ENCODE results near the gene DHRS2. TPM values are rescaled to one million over a fixed set of nuclear protein-coding genes. Genes with fewer than 3 reads are reported as not detected.

DHRS2 gene
- polyA plus RNA-seq, 3 donors from 2014 or later, result 0.28 to 0.58 TPM; not detected in 1

DNA sequence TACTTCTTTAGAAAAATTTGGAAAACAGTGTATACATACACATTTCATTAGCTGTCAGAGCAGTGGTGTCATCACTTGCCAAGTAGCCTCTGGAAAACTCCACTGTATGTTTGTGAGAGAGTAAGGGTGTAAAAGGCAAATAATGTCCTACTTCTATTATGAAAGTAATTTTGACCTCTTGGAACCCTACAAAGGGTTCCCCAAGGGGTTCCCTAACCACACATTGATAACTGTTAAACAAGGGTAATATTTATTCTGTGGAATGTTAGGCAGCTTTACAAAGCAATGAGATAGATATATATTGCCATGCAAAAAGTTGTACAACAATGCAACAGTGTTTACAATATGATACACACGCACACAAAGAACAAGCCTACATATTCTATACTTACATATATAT, 18.6 kb upstream of the DHRS2 start:
- H3K4me3 Mint-ChIP-seq, result no peak overlapping the region
- no peaks in the 10 kb centered on the region for H3K9me3 Mint-ChIP-seq
- H3K4me1 Mint-ChIP-seq, result no peaks in the 10 kb centered on the region
- no peak overlapping the region for H3K27ac Mint-ChIP-seq
- peaks cover 2 to 4% (median 2%) of the 10 kb centered on the region in 3 donors for H3K27me3 Mint-ChIP-seq (ENCODE audit: low read depth in 3 of 3)
- no peak for DNase-seq
- no peaks in the 10 kb centered on the region for H3K36me3 Mint-ChIP-seq

DNA sequence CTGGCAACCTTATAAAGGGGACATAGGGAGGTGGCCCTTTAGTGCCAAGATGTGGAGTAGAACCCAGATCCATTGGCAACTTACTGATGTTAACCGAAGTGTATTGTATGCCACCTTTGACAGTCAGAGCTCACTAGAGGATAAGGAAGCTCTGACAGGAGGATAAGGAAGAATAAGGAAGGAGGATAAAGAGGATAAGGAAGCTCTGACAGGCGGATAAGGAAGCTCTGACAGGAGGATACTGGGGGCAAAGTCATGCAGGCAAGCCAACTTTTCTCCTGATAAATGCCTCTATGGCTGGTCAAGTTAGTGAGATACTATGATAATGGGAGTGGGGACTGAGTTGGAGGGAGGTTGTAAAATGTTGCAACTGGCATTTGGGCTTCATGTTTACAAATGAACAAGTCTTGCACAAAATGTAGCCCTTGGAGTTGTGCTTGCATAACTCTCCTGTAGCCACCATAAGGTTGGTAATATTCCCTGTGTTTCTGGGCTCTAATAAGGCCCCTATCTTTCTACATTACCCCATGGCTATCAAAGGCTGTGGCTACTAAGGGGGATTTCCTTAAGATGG, 17.7 kb upstream of the DHRS2 start:
- no peak overlapping the region for H3K4me3 Mint-ChIP-seq

DNA sequence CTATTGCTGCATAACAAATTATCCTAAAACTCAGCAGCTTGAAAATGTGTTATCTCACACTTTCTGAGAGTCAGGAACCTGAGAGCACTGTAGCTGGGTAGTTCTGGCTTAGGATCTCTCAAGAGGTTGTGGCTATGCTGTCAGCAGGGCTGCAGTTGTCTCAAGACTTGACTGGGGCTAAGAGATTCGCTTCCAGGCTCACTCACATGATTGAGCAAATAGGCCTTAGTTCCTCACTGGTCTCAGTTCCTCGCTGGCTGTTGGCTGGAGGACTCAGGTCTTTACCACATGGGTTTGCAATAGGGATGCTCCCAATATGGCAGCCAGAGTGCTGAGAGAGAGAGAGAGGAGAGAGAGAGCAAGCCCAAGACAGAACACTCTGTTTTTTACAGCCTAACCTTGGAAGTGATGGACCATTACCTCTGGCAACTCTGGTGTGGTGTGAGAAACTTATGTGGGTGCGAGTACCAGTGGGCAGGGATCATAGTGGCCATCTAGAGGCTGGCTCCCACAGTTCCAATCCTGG, 15.9 kb upstream of the DHRS2 start:
- H3K27me3 Mint-ChIP-seq (ENCODE audit: low read depth in 3 of 3), result peaks cover 0 to 2% (median 2%) of the 10 kb centered on the region in 3 donors
- peaks cover 3 to 10% (median 5%) of the 10 kb centered on the region in 6 donors for H3K9me3 Mint-ChIP-seq
- no peaks in the 10 kb centered on the region for H3K4me1 Mint-ChIP-seq
- H3K4me3 Mint-ChIP-seq, result no peak overlapping the region
- peaks cover 0 to 6% (median 0%) of the 10 kb centered on the region in 3 donors for H3K36me3 Mint-ChIP-seq
- no peak for DNase-seq
- no peak overlapping the region for H3K27ac Mint-ChIP-seq

More for the DNA sequence above, 17.7 kb upstream of the DHRS2 start:
- Mint-ChIP-seq H3K27ac (no peak overlapping the region), H3K4me1 (no peaks in the 10 kb centered on the region), H3K9me3 (no peaks in the 10 kb centered on the region), H3K27me3 (ENCODE audit: low read depth in 3 of 3) (peaks cover 2 to 4% (median 2%) of the 10 kb centered on the region in 3 donors), H3K36me3 (no peaks in the 10 kb centered on the region)
- no peak for DNase-seq

DNA sequence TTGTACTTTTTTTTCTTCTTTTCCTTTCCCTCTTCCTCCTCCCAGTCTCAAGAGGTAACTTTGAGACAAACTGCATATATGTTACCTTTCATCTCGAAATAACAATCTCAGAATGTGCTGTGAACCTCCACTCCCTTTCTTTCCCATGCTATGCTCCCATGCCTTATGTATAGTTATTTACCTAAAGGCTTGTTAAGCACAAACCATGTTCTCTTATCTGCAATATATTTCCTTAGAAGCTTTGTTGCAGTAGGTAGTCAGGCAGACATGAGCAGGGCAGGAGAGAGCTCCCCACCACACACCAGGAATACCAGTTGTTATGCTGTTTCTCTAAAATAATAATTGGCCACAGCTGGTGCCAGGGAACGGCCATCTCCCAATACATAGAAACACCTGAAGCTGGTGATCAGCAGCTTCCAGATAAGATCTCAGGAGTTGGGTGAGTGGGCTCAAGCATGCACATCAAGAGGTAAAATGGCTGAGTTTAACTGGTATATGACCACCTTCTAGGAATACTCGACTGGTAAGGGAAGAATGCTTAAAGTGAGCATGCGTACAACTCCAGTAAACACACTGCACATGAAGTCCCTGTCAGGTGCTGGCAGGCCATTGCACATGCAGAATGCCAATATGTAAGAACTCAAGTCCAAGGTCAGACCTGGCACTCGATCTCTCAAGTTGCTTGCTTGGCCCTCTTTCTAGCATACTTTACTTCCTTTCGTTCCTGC, 14.8 kb upstream of the DHRS2 start:
- DNase-seq, result no peak
- H3K36me3 Mint-ChIP-seq, result peaks cover 0 to 6% (median 0%) of the 10 kb centered on the region in 3 donors
- peaks cover 3 to 10% (median 5%) of the 10 kb centered on the region in 6 donors for H3K9me3 Mint-ChIP-seq
- H3K4me3 Mint-ChIP-seq, result no peak overlapping the region
- peaks cover 0 to 2% (median 2%) of the 10 kb centered on the region in 3 donors for H3K27me3 Mint-ChIP-seq (ENCODE audit: low read depth in 3 of 3)
- H3K4me1 Mint-ChIP-seq, result no peaks in the 10 kb centered on the region
- no peak overlapping the region for H3K27ac Mint-ChIP-seq

DNA sequence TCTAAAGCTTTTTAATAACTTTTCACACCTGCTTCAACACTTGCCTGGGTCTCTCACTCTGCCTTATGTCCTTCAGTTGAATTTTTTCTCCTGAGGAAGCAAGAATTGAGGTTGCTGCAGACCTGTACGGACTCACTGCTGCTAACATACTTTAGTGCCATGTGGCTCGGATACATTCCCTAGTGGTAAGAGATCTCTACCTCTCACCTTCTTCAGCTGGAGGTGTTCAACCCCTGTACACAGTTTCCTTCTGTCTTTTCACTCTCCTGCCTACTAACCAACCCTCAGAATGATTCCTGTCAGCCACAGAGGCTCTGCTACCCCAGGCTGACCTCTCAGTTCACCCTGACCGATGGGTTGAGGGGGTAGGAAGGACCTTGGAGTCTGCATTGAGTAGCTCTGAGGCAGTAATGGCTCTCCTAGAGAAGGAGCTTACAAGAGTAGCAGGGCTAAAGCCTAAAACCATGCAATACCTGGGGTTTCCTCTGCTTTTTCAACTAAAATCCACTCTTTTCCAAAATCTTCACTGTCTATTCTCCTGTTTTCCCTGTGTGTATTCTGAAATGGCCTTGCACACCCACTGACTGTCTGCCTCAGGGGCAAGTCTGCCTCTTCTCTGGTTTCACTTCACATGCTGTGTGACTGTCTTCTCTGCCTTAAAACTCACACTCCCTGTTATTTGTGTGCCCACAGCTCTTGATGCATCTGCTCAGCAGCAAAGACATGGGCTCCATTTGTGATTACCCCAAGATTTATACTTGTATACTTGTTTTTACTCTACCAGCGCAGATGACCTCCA, 14.0 kb upstream of the DHRS2 start:
- peaks cover 0 to 2% (median 2%) of the 10 kb centered on the region in 3 donors for H3K27me3 Mint-ChIP-seq (ENCODE audit: low read depth in 3 of 3)
- H3K4me3 Mint-ChIP-seq, result no peak overlapping the region
- H3K4me1 Mint-ChIP-seq, result no peaks in the 10 kb centered on the region
- H3K27ac Mint-ChIP-seq, result no peak overlapping the region
- peaks cover 3 to 10% (median 5%) of the 10 kb centered on the region in 6 donors for H3K9me3 Mint-ChIP-seq
- DNase-seq, result no peak
- peaks cover 0 to 6% (median 0%) of the 10 kb centered on the region in 3 donors for H3K36me3 Mint-ChIP-seq

DNA sequence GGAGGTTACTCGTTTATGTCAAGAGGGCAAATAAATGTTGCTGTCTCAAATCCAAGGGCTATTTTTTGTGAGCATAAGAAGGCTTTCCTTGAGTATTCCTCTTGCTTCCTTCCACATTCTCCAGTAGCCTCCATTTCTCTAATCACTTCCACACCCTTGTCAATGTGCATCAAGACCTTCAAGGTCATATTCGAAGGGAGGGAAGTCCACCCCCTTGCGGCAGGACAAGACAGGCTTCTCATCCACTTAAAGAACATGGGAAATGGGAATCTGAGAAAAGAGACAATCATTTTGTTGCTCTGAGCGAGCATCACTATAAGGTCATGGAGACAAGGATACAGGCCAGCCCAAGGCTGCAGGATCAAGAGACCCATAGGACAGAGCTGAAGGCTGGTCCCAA, 13.2 kb upstream of the DHRS2 start:
- Mint-ChIP-seq H3K4me3 (no peak overlapping the region), H3K36me3 (peaks cover 0 to 6% (median 0%) of the 10 kb centered on the region in 3 donors), H3K27ac (no peak overlapping the region), H3K9me3 (peaks cover 3 to 10% (median 5%) of the 10 kb centered on the region in 6 donors), H3K4me1 (no peaks in the 10 kb centered on the region), H3K27me3 (ENCODE audit: low read depth in 3 of 3) (peaks cover 0 to 2% (median 2%) of the 10 kb centered on the region in 3 donors)
- no peak for DNase-seq

DNA sequence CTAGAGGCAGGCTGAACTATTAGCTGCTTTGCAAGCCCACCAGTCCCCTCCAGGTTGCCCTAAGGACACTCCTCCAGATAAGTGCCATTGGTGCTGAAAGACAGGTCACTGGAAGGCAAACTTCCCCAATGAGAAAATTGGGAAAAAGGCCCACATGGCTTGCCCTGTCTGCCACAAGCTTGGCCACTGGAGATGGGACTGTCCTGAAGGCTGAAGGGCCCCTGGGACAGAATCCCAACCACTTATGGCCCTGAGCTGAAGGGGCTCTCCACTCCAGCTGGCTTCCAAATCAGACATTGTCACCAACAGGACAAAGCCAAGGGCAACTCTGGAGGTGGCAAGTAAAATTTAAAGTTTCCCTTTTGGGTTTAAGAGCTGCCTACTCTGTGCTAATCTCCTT, 12.2 kb upstream of the DHRS2 start:
- Mint-ChIP-seq H3K27ac (no peak overlapping the region), H3K4me1 (no peaks in the 10 kb centered on the region), H3K4me3 (no peak overlapping the region), H3K27me3 (ENCODE audit: low read depth in 3 of 3) (peaks cover 0 to 2% (median 2%) of the 10 kb centered on the region in 3 donors), H3K36me3 (peaks cover 0 to 6% (median 0%) of the 10 kb centered on the region in 3 donors), H3K9me3 (peaks cover 3 to 10% (median 5%) of the 10 kb centered on the region in 6 donors)
- no peak for DNase-seq

DNA sequence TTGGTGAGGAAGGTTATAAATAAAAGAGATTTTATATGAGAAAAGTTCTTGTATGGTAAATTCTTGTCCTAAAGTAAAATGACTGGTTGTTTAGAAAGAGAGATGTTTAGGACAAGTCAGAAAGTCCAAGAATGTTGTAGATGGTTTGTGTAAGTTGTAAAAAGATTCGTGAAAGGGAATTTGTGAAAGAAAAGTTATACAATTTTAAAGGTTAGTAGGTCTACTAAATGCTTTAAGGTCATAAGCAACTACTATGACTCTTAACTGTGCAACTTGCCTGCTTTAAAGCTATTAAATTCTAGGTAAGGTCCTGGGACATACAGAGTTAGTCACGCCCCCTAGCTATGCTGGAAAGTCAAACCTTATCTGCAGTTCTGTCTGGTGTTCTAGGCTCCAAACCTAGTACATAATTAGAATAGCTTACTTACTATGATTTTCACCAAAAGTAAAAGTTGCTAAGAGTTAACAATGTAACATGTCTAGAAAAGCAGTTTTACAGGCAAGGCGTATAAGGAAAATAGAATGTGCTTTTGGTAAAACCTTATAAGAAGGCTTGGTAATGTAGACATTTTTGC, 11.2 kb upstream of the DHRS2 start:
- H3K4me3 Mint-ChIP-seq, result no peak overlapping the region
- H3K36me3 Mint-ChIP-seq, result peaks cover 0 to 6% (median 0%) of the 10 kb centered on the region in 3 donors
- DNase-seq, result no peak
- H3K27me3 Mint-ChIP-seq (ENCODE audit: low read depth in 3 of 3), result peaks cover 0 to 4% (median 2%) of the 10 kb centered on the region in 3 donors
- H3K4me1 Mint-ChIP-seq, result no peaks in the 10 kb centered on the region
- peaks cover 3 to 10% (median 5%) of the 10 kb centered on the region in 6 donors for H3K9me3 Mint-ChIP-seq
- no peak overlapping the region for H3K27ac Mint-ChIP-seq

DNA sequence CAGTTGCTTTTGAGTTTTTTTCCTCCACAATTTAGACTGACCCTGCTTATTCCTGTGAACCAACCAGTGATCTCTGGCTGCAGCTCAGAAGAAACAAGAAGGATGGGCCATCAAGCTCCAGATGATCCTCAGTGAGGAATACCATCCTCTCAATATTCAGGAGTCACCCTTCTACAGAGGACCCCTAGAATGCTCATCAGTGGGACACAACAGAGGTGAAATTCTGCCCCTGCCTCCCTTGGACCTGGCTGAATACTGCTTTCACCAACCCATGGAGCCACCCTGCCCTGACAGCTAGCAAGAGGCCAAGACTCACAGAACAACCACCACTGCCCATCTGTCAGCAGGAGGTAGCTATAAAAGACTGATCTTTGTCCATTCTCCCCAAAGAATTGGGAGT, 9.2 kb upstream of the DHRS2 start:
- no peak for DNase-seq
- H3K27me3 Mint-ChIP-seq (ENCODE audit: low read depth in 3 of 3), result peaks cover 0 to 4% (median 2%) of the 10 kb centered on the region in 3 donors
- H3K27ac Mint-ChIP-seq, result no peak overlapping the region
- H3K9me3 Mint-ChIP-seq, result peaks cover 3 to 10% (median 5%) of the 10 kb centered on the region in 6 donors
- no peak overlapping the region for H3K4me3 Mint-ChIP-seq
- peaks cover 0 to 6% (median 0%) of the 10 kb centered on the region in 3 donors for H3K36me3 Mint-ChIP-seq
- peaks cover 2 to 3% of the 10 kb centered on the region in 2 donors for H3K4me1 Mint-ChIP-seq

DNA sequence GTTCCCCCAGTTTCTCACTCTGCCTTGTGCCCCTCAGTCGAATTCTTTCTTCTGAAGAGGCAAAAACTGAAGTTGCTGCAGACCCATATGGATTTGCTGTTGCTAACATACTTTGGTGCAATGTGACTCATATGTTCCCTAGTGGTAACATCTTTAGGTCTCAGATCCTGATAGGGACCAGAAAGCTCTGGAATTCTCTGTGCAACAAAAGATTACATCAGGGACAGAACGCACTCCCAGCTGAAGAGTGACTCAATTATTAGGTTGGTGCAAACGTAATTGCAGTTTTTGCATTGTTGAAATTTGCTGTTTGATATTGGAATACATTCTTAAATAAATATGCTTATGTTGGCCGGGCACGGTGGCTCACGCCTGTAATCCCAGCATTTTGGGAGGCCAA, 8.2 kb upstream of the DHRS2 start:
- no peak overlapping the region for H3K4me3 Mint-ChIP-seq
- H3K4me1 Mint-ChIP-seq, result peaks cover 7 to 9% of the 10 kb centered on the region in 2 donors
- peaks cover 3 to 10% (median 5%) of the 10 kb centered on the region in 6 donors for H3K9me3 Mint-ChIP-seq
- H3K27ac Mint-ChIP-seq, result no peak overlapping the region
- DNase-seq, result no peak
- H3K27me3 Mint-ChIP-seq (ENCODE audit: low read depth in 3 of 3), result peaks cover 0 to 7% (median 2%) of the 10 kb centered on the region in 3 donors
- H3K36me3 Mint-ChIP-seq, result peaks cover 0 to 6% (median 0%) of the 10 kb centered on the region in 3 donors

DNA sequence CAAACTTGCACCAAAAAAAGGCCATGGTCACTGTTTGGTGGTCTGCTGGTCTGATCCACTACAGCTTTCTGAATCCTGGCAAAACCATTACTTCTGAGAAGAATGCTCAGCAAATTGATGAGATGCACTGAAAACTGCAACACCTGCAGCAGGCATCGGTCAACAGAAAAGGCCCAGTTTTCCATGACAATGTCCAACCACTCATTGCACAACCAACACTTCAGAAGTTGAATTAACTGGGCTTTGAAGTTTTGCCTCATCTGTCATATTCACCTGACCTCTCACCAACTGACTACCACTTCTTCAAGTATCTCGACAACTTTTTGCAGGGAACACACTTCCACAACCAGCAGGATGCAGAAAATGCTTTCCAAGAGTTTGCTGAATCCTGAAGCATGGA, 7.0 kb upstream of the DHRS2 start:
- DNase-seq, result no peak
- peaks cover 0 to 6% (median 0%) of the 10 kb centered on the region in 3 donors for H3K36me3 Mint-ChIP-seq
- no peak overlapping the region for H3K4me3 Mint-ChIP-seq
- peaks cover 9% of the 10 kb centered on the region in 2 donors for H3K4me1 Mint-ChIP-seq
- H3K27ac Mint-ChIP-seq, result no peak overlapping the region
- peaks cover 0 to 8% (median 4%) of the 10 kb centered on the region in 3 donors for H3K27me3 Mint-ChIP-seq (ENCODE audit: low read depth in 3 of 3)
- H3K9me3 Mint-ChIP-seq, result peaks cover 3 to 10% (median 5%) of the 10 kb centered on the region in 6 donors

DNA sequence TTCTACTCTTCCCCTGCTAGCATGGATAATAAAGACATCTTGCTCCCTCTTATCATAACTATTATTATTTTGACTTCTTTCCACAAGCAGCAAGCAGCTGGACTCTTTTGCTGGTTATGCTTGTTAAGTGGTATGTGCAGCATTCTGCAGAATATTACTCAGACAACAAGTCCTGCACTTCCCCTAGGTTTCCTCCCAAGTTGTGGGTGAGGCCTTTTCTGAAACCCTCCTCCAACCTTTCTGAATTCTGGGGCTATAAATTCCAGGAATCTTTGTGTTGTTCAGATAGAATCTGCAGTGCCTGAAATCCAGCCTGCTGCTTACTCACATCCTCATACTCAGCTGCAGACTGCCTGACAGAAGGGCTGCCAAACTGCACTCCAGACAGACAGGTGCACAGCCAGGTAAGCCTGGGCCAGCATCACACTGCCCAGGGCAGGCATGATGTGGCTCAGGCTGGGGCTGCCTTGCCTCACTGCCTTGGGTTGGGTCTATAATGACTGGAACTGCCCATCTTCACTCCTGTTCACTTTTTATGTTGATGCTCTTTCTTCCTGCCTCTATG, 6.2 kb upstream of the DHRS2 start:
- peaks cover 9% of the 10 kb centered on the region in 2 donors for H3K4me1 Mint-ChIP-seq
- H3K27ac Mint-ChIP-seq, result no peak overlapping the region
- H3K4me3 Mint-ChIP-seq, result no peak overlapping the region
- peaks cover 0 to 4% (median under 1%) of the 10 kb centered on the region in 6 donors for H3K9me3 Mint-ChIP-seq
- H3K36me3 Mint-ChIP-seq, result no peaks in the 10 kb centered on the region
- DNase-seq, result no peak
- H3K27me3 Mint-ChIP-seq (ENCODE audit: low read depth in 3 of 3), result peaks cover 0 to 6% (median 4%) of the 10 kb centered on the region in 3 donors

DNA sequence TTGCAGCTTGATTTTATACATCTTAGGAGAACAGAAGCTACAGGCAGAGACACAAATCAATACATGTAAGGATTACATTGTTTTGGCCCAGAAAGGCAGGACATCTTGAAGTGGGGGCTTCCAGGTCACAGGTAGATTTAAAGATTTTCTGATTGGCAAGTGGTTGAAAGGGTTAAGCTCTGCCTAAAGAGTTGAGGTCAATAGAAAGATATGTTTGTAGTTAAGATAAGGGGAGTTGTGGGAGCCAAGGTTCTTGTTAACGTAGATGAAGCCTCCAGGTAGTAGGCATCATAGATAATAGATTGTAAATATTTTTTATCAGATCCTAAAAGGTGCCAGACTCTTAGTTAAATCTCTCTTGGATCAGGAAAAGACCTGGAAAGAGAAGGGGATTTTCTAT, 5.5 kb upstream of the DHRS2 start:
- no peak for DNase-seq
- Mint-ChIP-seq H3K36me3 (no peaks in the 10 kb centered on the region), H3K9me3 (no peaks in the 10 kb centered on the region), H3K4me1 (peaks cover 9% of the 10 kb centered on the region in 2 donors), H3K4me3 (no peak overlapping the region), H3K27ac (no peak overlapping the region), H3K27me3 (ENCODE audit: low read depth in 3 of 3) (peaks cover 0 to 6% (median 3%) of the 10 kb centered on the region in 3 donors)
